Trophoblast cell (in vitro differentiated cells and primary cell): Measurements from ENCODE around the gene XKR7.

Source experiments
- DNase-seq, 2 donors: peaks; one replicate each; pipeline ENCODE4 v3.0.0-alpha.2; 2016
- H2AFZ ChIP-seq: 2 replicates; pipeline ENCODE4 v1.6.1; 2013; ENCODE audit warnings: low read length, moderate library complexity, mild to moderate bottlenecking; ENCODE audit not compliant: insufficient read depth, poor library complexity
- H2AK5ac ChIP-seq: 2 replicates; pipeline ENCODE4 v1.6.1; 2013; ENCODE audit warnings: mild to moderate bottlenecking, low read length
- H2BK120ac ChIP-seq: 2 replicates; pipeline ENCODE4 v1.6.1; 2013; ENCODE audit warnings: low read length, mild to moderate bottlenecking, moderate library complexity; ENCODE audit not compliant: insufficient read depth, poor library complexity
- H2BK12ac ChIP-seq: 2 replicates; pipeline ENCODE4 v1.6.1; 2013; ENCODE audit warnings: mild to moderate bottlenecking, low read length, moderate library complexity
- H2BK5ac ChIP-seq: 2 replicates; pipeline ENCODE4 v1.6.1; 2013; ENCODE audit warnings: low read length, low read depth, moderate library complexity, mild to moderate bottlenecking; ENCODE audit not compliant: poor library complexity
- H3K14ac ChIP-seq: 2 replicates; pipeline ENCODE4 v1.6.1; 2013; ENCODE audit warnings: mild to moderate bottlenecking, low read length
- H3K18ac ChIP-seq: 2 replicates; pipeline ENCODE4 v1.6.1; 2013; ENCODE audit warnings: mild to moderate bottlenecking, low read length
- H3K23ac ChIP-seq: 2 replicates; pipeline ENCODE4 v1.6.1; 2013; ENCODE audit warnings: low read length
- H3K27ac ChIP-seq: 2 replicates; pipeline ENCODE4 v1.5.1; 2013; ENCODE audit warnings: low read depth, mild to moderate bottlenecking, inconsistent platforms, low read length, moderate library complexity
- H3K27me3 ChIP-seq: 2 replicates; pipeline ENCODE4 v1.6.1; 2013; ENCODE audit warnings: inconsistent platforms, mild to moderate bottlenecking, low read length, moderate library complexity; ENCODE audit not compliant: insufficient read depth
- H3K36me3 ChIP-seq, 2 experiments: 1 replicate in 1 of 2; 2 replicates in 1 of 2; pipeline ENCODE4 v1.6.1; 2013; ENCODE audit warnings: low read length in 2 of 2, mild to moderate bottlenecking in 2 of 2, moderate library complexity in 1 of 2; ENCODE audit not compliant: insufficient read depth in 2 of 2, control insufficient read depth in 1 of 2
- H3K4ac ChIP-seq: 2 replicates; pipeline ENCODE4 v1.6.1; 2013; ENCODE audit warnings: low read depth, mild to moderate bottlenecking, low read length, moderate library complexity
- H3K4me1 ChIP-seq, 2 experiments: 1 replicate in 1 of 2; 2 replicates in 1 of 2; pipeline ENCODE4 v1.6.1; 2013; ENCODE audit warnings: low read length in 2 of 2, mild to moderate bottlenecking in 2 of 2, moderate library complexity in 1 of 2; ENCODE audit not compliant: insufficient read depth in 2 of 2, control insufficient read depth in 1 of 2
- H3K4me2 ChIP-seq: 2 replicates; pipeline ENCODE4 v1.6.1; 2013; ENCODE audit warnings: inconsistent platforms, mild to moderate bottlenecking, low read length, moderate library complexity
- H3K4me3 ChIP-seq: 2 replicates; pipeline ENCODE4 v1.5.1; 2013; ENCODE audit warnings: mild to moderate bottlenecking, low read depth, low read length, inconsistent platforms
- H3K79me1 ChIP-seq: one replicate; pipeline ENCODE4 v1.6.1; 2013; ENCODE audit warnings: low read length
- H3K79me2 ChIP-seq: 2 replicates; pipeline ENCODE4 v1.6.1; 2013; ENCODE audit warnings: low read length, mild to moderate bottlenecking; ENCODE audit not compliant: control insufficient read depth, insufficient read depth, poor library complexity
- H3K9ac ChIP-seq: 2 replicates; pipeline ENCODE4 v1.6.1; 2013; ENCODE audit warnings: mild to moderate bottlenecking, low read length
- H3K9me3 ChIP-seq: 2 replicates; pipeline ENCODE4 v1.6.1; 2013; ENCODE audit warnings: low read depth, mild to moderate bottlenecking, control low read depth, inconsistent platforms, low read length; ENCODE audit not compliant: insufficient read depth
- H4K12ac ChIP-seq: 2 replicates; pipeline ENCODE4 v1.6.1; 2013; ENCODE audit warnings: low read depth, mild to moderate bottlenecking, low read length, moderate library complexity
- H4K8ac ChIP-seq: 2 replicates; pipeline ENCODE4 v1.6.1; 2013; ENCODE audit warnings: low read depth, mild to moderate bottlenecking, low read length, moderate library complexity
- H4K91ac ChIP-seq: one replicate; pipeline ENCODE4 v1.6.1; 2013; ENCODE audit warnings: low read depth, mild to moderate bottlenecking, low read length, moderate library complexity
- WGBS: extraction: QIAGEN DNeasy Blood & Tissue Kit; methylation state at CpG from one replicate; pipeline ENCODE4 v1.1.7; 2013; ENCODE audit warnings: missing lambda C conversion rate; ENCODE audit not compliant: insufficient read length, insufficient coverage; ENCODE audit errors: extremely low coverage; 5-methylcytosine and 5-hydroxymethylcytosine counted together

The XKR7 gene

DNA sequence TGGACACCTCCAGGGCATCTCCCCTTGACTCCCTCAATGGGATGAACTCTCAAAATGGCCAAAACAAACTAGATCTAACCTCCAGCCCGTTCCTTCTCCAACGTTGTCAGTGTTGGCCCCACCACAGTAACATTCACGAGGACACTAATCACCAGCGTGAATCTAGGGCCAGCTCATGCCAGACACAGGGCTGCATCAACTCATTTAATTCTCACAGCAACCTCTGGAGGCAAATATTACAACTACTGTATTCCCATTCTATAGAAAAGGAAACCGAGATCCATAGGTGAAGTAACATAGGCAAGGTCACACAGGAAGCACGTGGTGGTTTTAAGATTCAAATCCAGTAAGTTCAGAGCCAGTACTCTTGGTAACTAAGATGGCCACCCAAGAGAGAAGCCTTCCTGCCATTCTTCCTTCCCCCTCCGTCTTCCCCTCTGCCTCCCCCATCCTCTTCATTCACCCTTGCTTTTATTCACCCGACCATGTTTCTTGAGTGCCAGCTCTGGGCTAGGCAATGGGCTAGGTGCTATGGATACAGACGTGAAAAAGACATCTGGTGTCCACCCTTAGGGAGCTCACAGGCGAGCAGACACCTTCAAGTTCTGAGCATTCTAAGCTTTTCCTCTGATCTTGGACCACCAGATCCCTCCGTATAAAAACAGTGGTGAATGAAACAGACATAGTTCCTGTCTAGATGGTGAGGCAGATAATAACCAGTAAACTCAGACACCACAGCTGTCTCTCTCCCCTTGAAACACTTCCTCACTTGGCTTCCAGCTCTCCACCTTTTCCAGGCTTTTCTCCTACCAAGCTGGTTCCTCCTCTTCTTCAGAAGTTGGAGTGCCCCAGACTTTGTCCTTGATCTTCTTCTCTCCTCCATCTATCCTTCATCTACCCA, 51.9 kb downstream of the XKR7 start:
- Histone ChIP-seq H3K36me3 (no peaks in the 10 kb centered on the region), H2BK12ac (no peak overlapping the region), H2BK5ac (no peak overlapping the region), H3K27me3 (peaks cover 5% of the 10 kb centered on the region), H3K27ac (no peak overlapping the region), H4K8ac (no peak overlapping the region), H2AFZ (no peak overlapping the region), H3K4me1 (peaks cover 4 to 10% of the 10 kb centered on the region in 2 experiments), H3K18ac (no peak overlapping the region), H2AK5ac (no peak overlapping the region), H3K4me3 (no peak overlapping the region), H3K9ac (no peak overlapping the region), H3K4ac (no peak overlapping the region), H4K91ac (no peak overlapping the region), H3K9me3 (no peaks in the 10 kb centered on the region), H2BK120ac (no peak overlapping the region), H3K14ac (no peak overlapping the region), H3K4me2 (peak overlapping the region; percentile 36), H3K79me1 (peaks cover 1% of the 10 kb centered on the region), H4K12ac (no peak overlapping the region), H3K79me2 (no peaks in the 10 kb centered on the region), H3K23ac (no peak overlapping the region)
- no peak for DNase-seq
- no CpG with 5 or more reads among the region's 11 CpGs for WGBS

DNA sequence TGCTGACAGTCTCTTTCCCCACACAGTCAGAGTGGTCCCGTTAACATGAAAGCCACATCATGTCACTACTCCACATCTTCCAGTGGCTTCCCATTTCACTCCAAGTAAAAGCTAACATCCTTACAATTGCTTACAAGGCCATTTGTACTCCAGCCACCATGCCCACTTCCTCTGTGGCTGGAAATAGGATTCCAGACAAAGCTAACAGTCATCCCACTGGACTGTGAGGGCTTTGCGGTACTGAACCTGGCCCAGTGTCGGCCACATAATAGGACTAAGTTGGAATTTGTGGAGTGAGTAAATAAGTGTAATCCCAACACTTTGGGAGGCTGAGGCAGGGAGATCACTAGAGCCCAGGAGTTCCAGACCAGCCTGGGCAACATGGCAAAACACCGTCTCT, 53.1 kb downstream of the XKR7 start:
- Histone ChIP-seq H2AFZ (no peak overlapping the region), H2BK5ac (no peak overlapping the region), H2BK120ac (no peak overlapping the region), H3K9me3 (no peaks in the 10 kb centered on the region), H3K4me3 (no peak overlapping the region), H3K18ac (no peak overlapping the region), H3K9ac (no peak overlapping the region), H3K27me3 (peaks cover 5% of the 10 kb centered on the region), H3K79me2 (no peaks in the 10 kb centered on the region), H4K12ac (no peak overlapping the region), H2AK5ac (no peak overlapping the region), H3K14ac (no peak overlapping the region), H3K4ac (no peak overlapping the region), H3K27ac (no peak overlapping the region), H2BK12ac (no peak overlapping the region), H3K79me1 (peaks cover 1% of the 10 kb centered on the region), H3K23ac (no peak overlapping the region), H4K91ac (no peak overlapping the region), H3K4me1 (peaks cover 4 to 10% of the 10 kb centered on the region in 2 experiments), H3K4me2 (no peak overlapping the region), H4K8ac (no peak overlapping the region), H3K36me3 (no peaks in the 10 kb centered on the region)
- no peak for DNase-seq
- WGBS, result no CpG with 5 or more reads among the region's 4 CpGs

DNA sequence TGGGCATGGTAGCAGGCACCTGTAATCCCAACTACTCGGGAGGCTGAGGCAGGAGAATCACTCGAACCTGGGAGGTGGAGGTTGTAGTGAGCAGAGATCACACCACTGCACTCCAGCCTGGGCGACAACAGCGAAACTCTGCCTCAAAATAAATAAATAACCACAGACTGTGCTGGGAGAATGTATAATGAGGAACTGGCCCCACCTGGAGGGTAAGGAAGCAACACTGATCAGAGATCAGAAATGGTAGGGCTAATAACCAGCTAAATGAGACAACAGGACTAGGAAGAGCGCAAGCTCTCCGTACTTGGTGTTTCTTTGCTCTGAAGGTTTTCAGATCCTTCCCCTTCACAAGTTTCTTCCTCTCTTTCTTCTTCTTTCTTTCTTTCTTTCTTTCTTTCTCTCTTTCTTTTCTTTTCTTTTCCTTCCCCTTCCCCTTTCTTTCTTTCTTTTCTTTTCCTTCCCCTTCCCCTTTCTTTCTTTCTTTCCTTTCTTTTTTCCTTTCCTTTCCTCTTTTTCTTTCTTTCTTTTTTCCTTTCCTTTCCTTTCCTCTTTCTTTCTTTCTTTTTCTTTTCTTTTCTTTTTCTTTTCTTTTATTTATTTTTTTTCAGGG, 56.8 kb downstream of the XKR7 start:
- Histone ChIP-seq H2BK5ac (no peak overlapping the region), H3K14ac (no peak overlapping the region), H3K27me3 (peaks cover 2% of the 10 kb centered on the region)

DNA sequence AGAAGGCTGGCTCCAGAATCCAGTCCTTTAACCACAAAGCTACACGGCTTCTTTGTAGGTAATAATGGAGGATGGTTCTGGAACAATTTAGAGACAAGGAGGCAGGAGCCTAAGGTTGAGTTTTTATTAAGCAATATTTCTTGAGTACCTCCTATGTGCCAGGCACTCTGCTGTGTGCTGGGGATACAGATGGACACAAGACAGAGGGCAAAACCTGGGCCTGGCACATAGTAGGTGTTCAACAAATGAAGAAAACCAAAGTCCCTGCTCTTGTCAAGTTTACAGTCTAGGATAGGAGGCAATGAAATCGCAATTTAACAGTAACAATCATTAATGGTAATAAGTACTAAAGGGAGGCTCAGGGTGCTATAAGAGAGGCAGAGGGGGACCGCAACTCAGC, 59.7 kb downstream of the XKR7 start:
- no peak overlapping the region for H2BK12ac ChIP-seq
- H4K12ac ChIP-seq, result no peak overlapping the region
- no peak overlapping the region for H2BK120ac ChIP-seq
- H3K9ac ChIP-seq, result no peak overlapping the region
- H3K27ac ChIP-seq, result no peak overlapping the region
- no CpG with 5 or more reads among the region's 3 CpGs for WGBS
- H2BK5ac ChIP-seq, result no peak overlapping the region
- no peaks in the 10 kb centered on the region for H3K9me3 ChIP-seq
- no peak overlapping the region for H3K18ac ChIP-seq
- no peak overlapping the region for H3K4ac ChIP-seq
- H3K4me1 ChIP-seq, result peaks cover 2 to 3% of the 10 kb centered on the region in 2 experiments
- H3K14ac ChIP-seq, result no peak overlapping the region
- DNase-seq, result no peak
- H3K27me3 ChIP-seq, result no peaks in the 10 kb centered on the region
- no peak overlapping the region for H3K4me2 ChIP-seq
- no peak overlapping the region for H2AFZ ChIP-seq
- no peak overlapping the region for H2AK5ac ChIP-seq
- no peak overlapping the region for H3K23ac ChIP-seq
- H4K91ac ChIP-seq, result no peak overlapping the region
- no peak overlapping the region for H3K4me3 ChIP-seq
- no peaks in the 10 kb centered on the region for H3K79me2 ChIP-seq
- H4K8ac ChIP-seq, result no peak overlapping the region
- no peaks in the 10 kb centered on the region for H3K79me1 ChIP-seq
- no peaks in the 10 kb centered on the region for H3K36me3 ChIP-seq

More for the DNA sequence above, 56.8 kb downstream of the XKR7 start:
- Histone ChIP-seq H3K9me3 (no peaks in the 10 kb centered on the region), H2AFZ (no peak overlapping the region), H3K4me1 (no peaks in the 10 kb centered on the region), H4K91ac (no peak overlapping the region), H4K8ac (no peak overlapping the region), H2BK12ac (no peak overlapping the region), H3K9ac (no peak overlapping the region), H3K4ac (no peak overlapping the region), H3K79me2 (no peaks in the 10 kb centered on the region), H3K23ac (no peak overlapping the region), H3K36me3 (no peaks in the 10 kb centered on the region), H3K4me3 (no peak overlapping the region), H3K18ac (no peak overlapping the region), H3K79me1 (no peaks in the 10 kb centered on the region), H2AK5ac (no peak overlapping the region), H4K12ac (no peak overlapping the region), H2BK120ac (no peak overlapping the region), H3K27ac (no peak overlapping the region), H3K4me2 (no peak overlapping the region)
- no peak for DNase-seq
- WGBS, result no CpG with 5 or more reads among the region's 6 CpGs
